PFSK-1 (cell line): ENCODE data around the gene TAPBP.

Experiments used
- SIN3A ChIP-seq: IDR thresholded peaks from 2 replicates; pipeline ENCODE4 v1.6.1; 2012; ENCODE audit warnings: mild to moderate bottlenecking, low read length, moderate library complexity, borderline replicate concordance; ENCODE audit not compliant: insufficient read depth
- TAF1 ChIP-seq: IDR thresholded peaks from 2 replicates; pipeline ENCODE4 v1.6.1; 2012; ENCODE audit warnings: low read length, control low read depth, borderline replicate concordance; ENCODE audit not compliant: insufficient read depth

- no peak for TF ChIP-seq SIN3A
- TF ChIP-seq TAF1: no peak
Observed at GRCh38 chr6:33336495-33336894, 22.6 kb upstream of the TAPBP start.
